DMS114 treated with DMSO at 0.1 percent for 48 hours (cell line): ENCODE measurements around the gene OPCML.

Experiments used
- DNase-seq: peaks from one replicate; lab custom pipeline; 2025; ENCODE audit not compliant: unreplicated experiment; lab: John Stamatoyannopoulos, UW

OPCML gene

GRCh38 chr11:133362916-133363315 is 169.4 kb downstream of the OPCML start:
- DNase-seq, result no peak

DNA sequence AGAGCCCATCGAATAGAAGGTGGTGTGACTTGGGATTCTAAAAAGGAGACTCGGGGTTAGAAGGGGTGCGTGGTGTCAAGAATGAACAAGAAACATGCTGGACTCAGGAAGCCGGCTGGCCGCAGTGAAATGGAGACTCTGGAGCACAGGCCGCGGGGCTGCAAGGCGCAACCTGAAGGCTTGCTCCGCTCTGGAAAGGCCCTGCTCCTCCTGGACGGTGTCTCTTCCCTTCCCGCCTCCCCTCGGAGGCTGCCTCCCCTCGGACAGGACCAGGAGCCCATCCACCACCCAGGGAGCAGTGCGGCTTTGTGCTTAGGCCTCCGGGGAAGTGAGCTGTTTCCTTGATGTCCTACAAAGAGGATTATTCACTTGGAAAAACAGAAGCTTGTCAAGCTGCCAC is 170.1 kb downstream of the OPCML start:
- DNase-seq, result no peak

GRCh38 chr11:133361689-133361994 is 170.7 kb downstream of the OPCML start:
- DNase-seq, result no peak

DNA sequence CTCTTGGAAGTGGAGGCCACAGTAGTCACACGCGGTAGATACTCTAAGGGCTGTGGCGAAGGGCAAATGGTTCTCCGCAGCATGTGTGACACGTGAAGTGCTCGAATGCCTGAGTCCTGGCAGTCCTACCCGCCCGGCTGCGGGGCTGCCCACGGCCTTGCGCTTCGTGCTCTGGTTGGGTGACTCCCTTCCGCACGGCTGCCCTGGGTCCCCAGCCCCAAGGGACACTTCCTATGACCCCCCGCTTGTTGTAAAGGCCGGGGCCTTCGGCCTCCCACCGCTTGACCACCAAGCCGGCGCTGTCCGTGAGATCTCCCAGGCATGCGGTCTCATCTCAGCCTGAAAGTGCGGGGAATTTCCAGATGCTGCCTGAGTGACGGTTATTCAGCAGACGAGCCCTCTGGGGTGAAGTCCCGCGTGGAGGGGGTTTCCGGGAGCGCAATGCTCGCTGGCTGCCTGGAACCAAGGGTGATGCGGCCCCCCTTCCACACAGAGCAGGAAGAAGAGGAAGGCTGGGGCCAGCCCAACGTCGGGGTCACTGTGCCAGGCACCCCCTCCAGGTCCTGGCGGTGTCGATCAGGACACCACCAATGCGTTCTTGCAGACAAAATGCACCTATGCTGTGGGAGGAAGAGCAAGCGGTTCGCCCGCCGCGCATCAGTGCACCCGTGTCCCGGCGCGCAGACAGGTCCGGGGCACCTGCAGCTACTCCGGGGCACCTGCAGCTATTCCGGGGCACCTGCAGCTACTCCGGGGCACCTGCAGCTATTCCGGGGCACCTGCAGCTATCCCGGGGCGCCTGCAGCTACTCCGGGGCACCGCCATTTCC is 171.2 kb downstream of the OPCML start:
- DNase-seq, result no peak

GRCh38 chr11:133355095-133355494 is 177.2 kb downstream of the OPCML start:
- DNase-seq, result no peak

GRCh38 chr11:133354069-133354468 is 178.2 kb downstream of the OPCML start:
- no peak for DNase-seq

DNA sequence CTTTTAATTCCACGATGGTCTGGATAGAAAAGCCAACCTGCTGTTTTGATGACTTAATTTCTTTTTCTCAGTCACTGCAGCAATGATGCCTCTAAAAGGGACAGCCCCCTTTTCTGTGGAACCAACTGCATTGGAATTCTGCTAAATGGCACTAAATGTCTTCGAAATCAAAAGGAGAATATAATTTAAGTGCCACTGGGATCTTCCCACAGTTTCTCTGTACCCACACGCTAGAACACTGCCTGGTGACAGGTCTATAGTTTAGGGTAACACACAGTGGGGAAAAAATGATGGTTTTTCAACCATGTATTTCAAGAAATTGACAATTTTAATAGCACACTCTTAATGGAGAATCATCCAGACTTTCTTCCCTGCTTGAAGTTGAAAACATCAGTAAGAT is 182.3 kb downstream of the OPCML start:
- DNase-seq, result no peak

DNA sequence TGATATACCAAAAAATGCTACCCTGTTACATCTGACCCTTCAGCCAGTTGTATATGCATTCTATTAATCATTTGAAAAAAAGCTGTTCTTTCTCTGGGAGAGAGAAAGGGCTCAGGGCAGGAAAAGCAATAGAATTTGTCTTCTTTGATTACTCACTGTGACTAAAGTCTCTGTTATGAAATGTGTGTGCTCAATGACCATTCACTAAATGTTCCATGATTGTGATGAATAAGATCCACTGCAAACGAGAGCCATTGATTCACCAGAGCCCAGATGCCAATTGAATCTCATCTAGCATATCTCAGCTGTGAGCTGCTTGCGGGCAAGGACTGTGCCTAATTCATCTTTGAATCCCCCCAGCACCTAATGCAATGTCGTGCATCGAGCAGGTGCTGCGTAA is 184.3 kb downstream of the OPCML start:
- no peak for DNase-seq

GRCh38 chr11:133346137-133346536 is 186.2 kb downstream of the OPCML start:
- no peak for DNase-seq

DNA sequence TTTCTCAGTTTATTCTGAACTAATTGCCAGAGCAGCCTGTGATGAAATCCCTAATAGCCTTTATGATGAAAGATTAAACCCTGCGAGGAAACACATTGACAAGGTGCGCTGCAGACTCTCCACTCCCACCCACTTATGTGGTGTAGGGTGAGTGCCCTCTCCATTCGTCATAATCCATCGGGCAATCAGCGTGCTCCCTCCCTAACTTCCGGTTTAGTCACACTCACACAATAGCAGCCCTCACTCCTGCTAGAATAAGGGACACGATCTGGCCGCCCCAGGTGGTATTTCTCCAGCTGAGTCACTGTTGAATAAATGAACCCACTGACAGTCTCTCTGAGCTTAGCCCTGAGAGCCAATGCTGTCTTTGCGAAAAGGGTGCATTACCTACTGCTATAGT is 188.3 kb downstream of the OPCML start:
- DNase-seq, result no peak

- no peak for DNase-seq
Measured at GRCh38 chr11:133339495-133340140, 192.7 kb downstream of the OPCML start.

DNA sequence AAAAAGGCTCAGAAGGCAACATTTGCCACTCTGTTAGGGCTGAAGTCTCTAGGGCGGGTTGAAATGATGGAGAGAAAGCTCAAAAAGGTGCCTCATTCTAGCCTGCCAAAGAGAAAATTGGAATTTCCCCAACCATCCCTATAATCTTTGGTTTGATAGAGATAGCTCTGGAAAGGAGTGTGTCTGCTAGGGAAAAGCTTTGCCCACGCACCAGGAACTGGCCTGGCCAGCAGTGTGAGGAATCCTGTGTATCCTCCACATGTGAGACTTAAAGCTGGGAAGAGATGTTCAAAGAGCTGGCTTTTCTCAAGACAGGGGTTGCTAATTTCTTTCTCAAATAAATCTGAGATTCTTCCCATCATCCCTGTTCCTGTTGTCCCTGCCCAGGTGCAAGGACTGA is 193.7 kb downstream of the OPCML start:
- DNase-seq, result no peak

DNA sequence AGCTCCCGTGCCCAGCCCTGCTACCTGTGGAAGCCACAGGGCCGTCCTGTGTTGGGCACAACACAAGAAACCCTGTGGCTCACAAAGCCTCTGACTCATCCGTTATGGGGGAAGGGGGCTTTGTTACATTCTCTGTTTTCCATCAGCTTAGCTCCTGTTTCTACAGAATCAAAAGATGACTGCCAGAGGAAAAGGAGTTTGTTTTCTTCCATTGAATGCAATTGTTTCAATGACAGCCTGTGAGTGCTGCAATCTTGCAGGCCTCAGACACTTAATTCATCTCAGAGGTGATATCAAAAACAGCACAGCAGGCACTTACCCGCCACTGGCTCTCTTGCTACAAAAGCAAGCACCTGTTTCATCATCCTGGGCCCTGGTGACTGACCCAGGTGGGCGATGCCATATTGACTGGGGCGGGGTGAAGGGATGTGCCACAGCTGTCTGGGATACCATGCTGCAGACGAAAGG is 194.3 kb downstream of the OPCML start:
- DNase-seq, result no peak

- DNase-seq, result no peak
Measured at GRCh38 chr11:133337193-133337592, 195.1 kb downstream of the OPCML start.

GRCh38 chr11:133331031-133331430 is 201.3 kb downstream of the OPCML start:
- no peak for DNase-seq

GRCh38 chr11:133326849-133327248 is 205.5 kb downstream of the OPCML start:
- DNase-seq, result no peak

DNA sequence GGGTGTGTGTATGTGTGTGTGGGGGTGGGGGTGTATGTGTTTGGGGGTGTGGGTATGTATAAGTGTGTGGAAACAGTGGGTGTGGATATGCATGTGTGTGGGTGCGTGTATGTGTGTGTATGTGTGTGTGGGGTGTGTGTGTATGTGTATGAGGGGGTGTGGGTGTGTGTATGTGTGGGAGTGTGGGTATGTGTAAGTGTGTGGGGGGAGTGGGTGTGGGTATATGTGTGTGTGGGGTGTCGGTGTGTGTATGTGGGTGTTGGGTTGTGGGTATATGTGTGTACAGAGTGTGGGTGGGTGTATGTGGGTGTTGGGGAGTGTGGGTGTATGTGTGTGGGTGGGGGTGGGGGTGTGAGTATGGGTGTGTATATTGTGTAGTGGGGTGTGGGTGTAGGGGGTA is 206.0 kb downstream of the OPCML start:
- no peak for DNase-seq

DNA sequence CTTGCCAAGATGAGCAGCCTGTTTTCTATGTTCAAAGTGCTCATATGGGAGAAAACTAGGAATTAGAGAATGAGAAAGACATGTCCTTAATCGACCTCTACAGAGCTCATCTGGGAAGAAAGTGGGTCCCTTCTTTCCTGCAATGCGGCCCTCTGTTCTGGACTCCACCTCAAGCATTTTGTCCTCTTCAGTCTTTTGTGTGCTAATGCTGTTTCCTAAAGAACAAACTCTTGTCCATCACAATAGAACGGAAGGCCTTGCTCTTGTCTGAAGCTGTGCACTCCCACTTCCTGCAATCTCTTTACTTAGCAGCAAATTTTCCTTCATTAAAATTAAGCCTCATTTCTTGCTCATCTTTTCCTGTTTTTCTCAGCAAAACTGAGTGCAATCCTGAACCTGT is 206.6 kb downstream of the OPCML start:
- DNase-seq, result no peak

DNA sequence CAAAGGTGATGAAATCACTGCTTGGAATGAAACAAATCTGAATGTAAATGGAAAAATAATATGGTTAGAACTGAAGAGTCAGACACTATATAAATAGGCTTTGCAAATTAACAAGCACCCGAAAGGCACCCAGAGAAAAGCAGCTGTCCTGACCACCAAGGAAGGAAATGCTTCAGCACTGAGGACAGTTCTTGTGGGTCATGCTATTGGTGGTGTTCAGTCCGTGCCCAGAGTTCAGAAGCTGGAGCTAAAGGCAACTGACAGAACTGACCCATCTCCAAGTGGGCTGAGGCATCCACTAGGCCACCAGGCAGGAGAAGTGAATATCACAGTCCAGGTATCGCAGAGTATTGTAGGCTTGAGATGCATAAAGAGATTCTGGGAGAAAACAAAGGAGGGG is 208.9 kb downstream of the OPCML start:
- no peak for DNase-seq

DNA sequence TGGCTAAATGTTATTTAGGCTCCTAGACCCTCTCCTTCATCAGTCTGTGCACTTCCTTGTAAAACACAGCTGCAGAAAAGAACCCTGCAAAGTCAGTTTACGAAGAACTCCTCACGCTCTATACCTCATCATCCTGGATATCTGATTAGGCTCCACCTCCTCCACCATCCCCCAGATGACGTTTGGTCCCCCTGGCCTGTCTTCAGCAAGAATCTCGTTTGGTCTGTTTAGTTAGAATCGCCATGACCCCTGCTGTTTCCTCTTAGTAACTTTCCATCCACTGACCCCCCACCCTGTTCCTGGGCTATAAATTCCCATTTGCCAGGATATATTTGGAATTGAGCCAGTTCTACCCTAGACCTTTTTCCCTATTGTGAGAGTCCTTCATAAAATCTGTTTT is 214.1 kb downstream of the OPCML start:
- DNase-seq, result no peak

DNA sequence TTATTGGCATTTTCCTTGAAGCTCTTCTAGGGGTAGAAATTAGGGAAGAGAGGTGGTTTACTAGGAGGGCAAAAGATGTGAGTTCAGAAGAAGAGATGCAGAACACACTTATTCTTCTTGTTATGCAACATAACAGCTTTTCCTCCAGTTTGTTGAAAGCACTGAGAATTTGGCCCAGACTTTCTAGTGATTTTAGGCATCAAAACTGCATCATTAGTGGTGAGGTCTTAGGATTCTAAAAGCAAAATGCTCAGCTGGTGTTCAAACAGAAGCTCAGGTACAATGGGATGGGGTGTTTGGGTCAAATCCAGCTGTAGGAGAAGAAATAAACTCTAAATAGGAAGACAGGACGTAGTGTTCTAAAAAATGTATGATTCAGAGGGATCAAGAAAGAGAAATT is 221.1 kb downstream of the OPCML start:
- no peak for DNase-seq

GRCh38 chr11:133306019-133306418 is 226.3 kb downstream of the OPCML start:
- DNase-seq, result no peak
